WERI-Rb-1 (cell line): ENCODE results near the gene SMIM43.

Experiments
- DNase-seq: peaks from one replicate; pipeline ENCODE4 v3.0.0-alpha.2; 2020
- H3K27ac ChIP-seq: fragments of 250-450 bp; sonication (Bioruptor Pico); 2 replicates; pipeline ENCODE4 v1.5.1; 2020; ENCODE audit warnings: mild to moderate bottlenecking, moderate library complexity
- H3K27me3 ChIP-seq: fragments of 250-450 bp; sonication (Bioruptor Pico); 2 replicates; pipeline ENCODE4 v1.5.1; 2021; ENCODE audit warnings: mild to moderate bottlenecking, low read depth, moderate library complexity; ENCODE audit not compliant: insufficient read depth, severe bottlenecking
- H3K36me3 ChIP-seq: fragments of 250-450 bp; sonication (Bioruptor Pico); 2 replicates; pipeline ENCODE4 v1.5.1; 2020; ENCODE audit warnings: mild to moderate bottlenecking, moderate library complexity
- H3K4me3 ChIP-seq: 2 replicates; pipeline ENCODE4 v1.5.1; 2011; ENCODE audit warnings: low read depth, mild to moderate bottlenecking, control low read depth, low read length
- H3K9me3 ChIP-seq: fragments of 250-450 bp; sonication (Bioruptor Pico); 2 replicates; pipeline ENCODE4 v1.5.1; 2021; ENCODE audit warnings: mild to moderate bottlenecking, moderate library complexity; ENCODE audit not compliant: severe bottlenecking
- TF ChIP-seq, protein P1 (sequence below): IDR thresholded peaks from 2 replicates; pipeline ENCODE4 v1.5.1; 2011; ENCODE audit warnings: low read depth, mild to moderate bottlenecking, control low read depth, inconsistent platforms, low read length

Gene SMIM43

DNA sequence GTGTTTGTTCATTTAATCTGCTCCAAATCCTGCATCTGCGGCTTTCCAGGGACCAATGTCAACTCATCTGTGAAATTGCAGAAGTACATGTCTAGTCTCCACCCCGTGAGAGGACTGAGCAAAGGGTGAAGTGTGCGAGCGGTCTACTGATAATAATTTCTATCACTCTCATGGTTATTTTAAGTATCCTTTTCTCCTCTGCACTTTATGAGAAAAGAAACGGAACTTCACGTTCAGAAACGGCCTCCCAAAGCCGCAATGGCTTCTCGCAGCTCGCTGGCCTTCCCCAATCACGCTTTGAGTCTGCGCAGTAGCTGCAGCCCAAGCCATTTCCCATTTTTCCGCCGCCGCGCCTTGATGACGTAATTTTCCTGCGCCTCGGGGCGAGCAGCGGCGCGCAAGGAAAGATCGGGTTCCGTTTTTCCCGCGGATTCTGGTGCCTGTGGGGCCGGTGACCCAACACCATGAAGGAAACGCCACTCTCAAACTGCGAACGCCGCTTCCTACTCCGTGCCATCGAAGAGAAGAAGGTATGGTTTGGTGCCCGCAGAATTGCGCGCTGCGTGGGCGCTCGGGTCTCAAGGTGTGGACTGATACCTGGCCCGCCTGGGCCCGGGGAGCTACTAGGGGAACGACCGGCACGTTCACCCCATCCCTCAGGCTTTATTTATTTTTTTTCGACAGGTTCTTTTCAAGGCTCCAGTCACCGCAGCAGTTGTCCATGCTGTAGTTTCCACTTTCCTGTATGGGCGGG lies 36.2 kb upstream of the SMIM43 start, which contains the start of gene EXOSC9:
TSS of gene EXOSC9 (plus strand) at position 363 of the 754 bp plus-strand sequence. CDS start at position 465, 102 bp downstream.
- H3K27ac ChIP-seq, result peak within 1 kb of the TSS; percentile 92
- H3K27me3 ChIP-seq, result no peaks in the 10 kb centered on the region
- peak within 1 kb of the TSS; percentile 66 for H3K4me3 ChIP-seq
- TF ChIP-seq, protein P1, sequence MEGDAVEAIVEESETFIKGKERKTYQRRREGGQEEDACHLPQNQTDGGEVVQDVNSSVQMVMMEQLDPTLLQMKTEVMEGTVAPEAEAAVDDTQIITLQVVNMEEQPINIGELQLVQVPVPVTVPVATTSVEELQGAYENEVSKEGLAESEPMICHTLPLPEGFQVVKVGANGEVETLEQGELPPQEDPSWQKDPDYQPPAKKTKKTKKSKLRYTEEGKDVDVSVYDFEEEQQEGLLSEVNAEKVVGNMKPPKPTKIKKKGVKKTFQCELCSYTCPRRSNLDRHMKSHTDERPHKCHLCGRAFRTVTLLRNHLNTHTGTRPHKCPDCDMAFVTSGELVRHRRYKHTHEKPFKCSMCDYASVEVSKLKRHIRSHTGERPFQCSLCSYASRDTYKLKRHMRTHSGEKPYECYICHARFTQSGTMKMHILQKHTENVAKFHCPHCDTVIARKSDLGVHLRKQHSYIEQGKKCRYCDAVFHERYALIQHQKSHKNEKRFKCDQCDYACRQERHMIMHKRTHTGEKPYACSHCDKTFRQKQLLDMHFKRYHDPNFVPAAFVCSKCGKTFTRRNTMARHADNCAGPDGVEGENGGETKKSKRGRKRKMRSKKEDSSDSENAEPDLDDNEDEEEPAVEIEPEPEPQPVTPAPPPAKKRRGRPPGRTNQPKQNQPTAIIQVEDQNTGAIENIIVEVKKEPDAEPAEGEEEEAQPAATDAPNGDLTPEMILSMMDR, result no peak
- peak; percentile 98 for DNase-seq
- H3K36me3 ChIP-seq, result peaks cover 49% of the 10 kb centered on the region
- no peaks in the 10 kb centered on the region for H3K9me3 ChIP-seq

DNA sequence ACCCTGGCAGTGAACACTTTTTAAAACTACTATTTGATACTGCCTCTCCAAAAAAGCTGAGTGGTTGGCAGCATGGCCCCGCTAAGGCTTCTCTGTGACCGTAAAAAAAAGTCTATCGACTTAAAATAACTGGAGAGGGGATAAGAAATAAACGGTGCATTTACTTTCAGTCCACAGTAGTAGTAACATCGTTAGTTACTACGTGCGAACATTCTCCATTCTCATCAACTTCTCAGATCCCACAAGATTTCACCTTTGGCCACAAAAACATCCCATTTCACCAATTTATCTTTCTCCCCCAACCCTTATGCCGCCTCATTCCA lies 35.6 kb upstream of the SMIM43 start:
- Histone ChIP-seq H3K4me3 (peak overlapping the region; percentile 66), H3K9me3 (no peaks in the 10 kb centered on the region), H3K27ac (peak overlapping the region; percentile 92), H3K36me3 (peaks cover 43% of the 10 kb centered on the region), H3K27me3 (no peaks in the 10 kb centered on the region)
- TF ChIP-seq, protein P1, result no peak
- no peak for DNase-seq

DNA sequence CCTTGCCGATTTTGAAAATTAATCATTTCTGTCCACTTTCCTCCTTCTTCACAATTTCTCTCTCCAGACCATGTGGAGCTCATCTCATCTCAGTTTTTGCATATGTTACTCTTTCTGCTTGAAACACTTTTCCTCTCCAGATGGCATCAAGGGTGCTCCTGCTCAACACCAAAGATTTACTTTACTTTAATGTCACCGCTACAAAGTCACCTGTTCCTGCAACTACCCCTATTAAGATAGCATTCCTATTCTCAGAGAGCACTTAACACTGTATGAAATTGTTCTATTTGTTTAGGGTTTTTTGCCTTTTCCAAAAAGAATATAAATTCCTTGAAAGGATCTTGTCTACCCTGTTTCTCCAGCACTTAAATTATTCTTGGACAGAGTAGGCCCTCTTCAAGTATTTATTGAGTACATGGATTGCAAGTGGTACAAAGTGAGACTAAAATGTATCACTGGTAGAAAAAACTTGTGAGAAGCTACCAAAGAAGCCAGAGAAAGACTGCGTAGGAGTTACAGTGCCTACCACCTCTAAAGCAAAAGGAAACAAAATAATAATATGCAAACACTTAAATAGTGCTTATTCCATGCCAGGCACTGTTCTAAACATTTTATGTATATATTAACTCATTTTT lies 35.0 kb upstream of the SMIM43 start:
- no peak for DNase-seq

DNA sequence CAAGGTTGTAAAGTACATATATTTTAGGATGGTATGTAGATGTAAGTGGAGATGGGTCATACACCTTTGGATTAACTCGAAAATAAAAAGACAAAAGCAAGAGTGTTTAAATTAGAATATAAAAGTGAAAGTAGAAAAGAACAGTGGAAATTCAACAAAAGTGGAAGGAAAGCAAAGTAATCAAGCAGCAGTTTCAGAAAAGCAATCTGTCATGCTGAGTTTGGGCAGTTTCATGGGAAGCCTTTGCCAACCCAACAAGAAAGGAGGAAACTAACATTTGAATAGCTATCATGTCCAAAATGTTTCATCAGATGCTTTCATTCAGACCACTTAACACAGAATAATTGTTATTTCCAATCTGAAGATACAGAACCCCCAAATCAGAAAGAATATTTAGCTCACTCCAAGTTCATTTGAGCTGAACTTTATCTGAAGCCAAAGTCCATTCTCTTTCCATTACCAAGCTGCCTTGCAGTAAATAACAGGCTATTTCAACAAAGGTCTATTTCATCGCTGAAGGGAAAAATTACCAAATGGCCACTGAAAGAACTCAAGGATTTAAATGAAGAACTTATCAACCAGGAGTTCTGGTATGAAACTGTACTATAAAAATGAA lies 34.4 kb upstream of the SMIM43 start:
- no peaks in the 10 kb centered on the region for H3K9me3 ChIP-seq
- H3K27ac ChIP-seq, result no peak overlapping the region; the same call in 1 of the 2 replicates
- TF ChIP-seq, protein P1, result no peak
- DNase-seq, result no peak
- no peaks in the 10 kb centered on the region for H3K27me3 ChIP-seq
- H3K4me3 ChIP-seq, result no peak overlapping the region
- peaks cover 31% of the 10 kb centered on the region for H3K36me3 ChIP-seq

More for the DNA sequence above, 35.0 kb upstream of the SMIM43 start:
- TF ChIP-seq, protein P1, result no peak
- peak overlapping the region; percentile 66 for H3K4me3 ChIP-seq
- H3K9me3 ChIP-seq, result no peaks in the 10 kb centered on the region
- no peaks in the 10 kb centered on the region for H3K27me3 ChIP-seq
- H3K36me3 ChIP-seq, result peaks cover 37% of the 10 kb centered on the region
- peak overlapping the region; percentile 92 for H3K27ac ChIP-seq

DNA sequence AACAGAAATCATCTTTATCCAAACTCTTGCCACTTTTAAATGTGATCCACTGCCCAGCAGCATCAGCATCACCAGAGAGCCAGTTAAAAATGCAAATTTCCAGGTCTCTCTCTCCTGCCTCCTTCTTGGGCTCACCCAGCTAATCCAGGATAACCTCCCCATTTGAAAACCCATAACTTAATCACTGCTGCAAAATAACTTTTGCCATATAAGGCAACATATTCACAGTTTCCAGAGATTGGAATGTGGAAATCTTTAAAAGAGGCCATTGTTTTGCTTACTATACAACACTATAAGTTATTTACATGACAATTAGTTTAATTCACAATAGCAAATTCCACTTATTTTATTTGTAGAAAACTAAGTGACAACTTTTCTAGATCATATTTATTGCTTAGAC lies 31.3 kb upstream of the SMIM43 start:
- Histone ChIP-seq H3K27me3 (no peaks in the 10 kb centered on the region), H3K27ac (no peak overlapping the region), H3K9me3 (no peaks in the 10 kb centered on the region), H3K4me3 (no peak overlapping the region), H3K36me3 (peaks cover under 1% of the 10 kb centered on the region)
- no peak for DNase-seq
- TF ChIP-seq, protein P1, result no peak
